ENCODE data around the gene CACNA2D1.
"Not testable (repeated sequence)": the region's sequence is repeated elsewhere in the genome, so short reads cannot be mapped to it uniquely, and the experiment has no call there.

Gene CACNA2D1

GRCh38 chr7:82404652-82405051, 38.9 kb downstream of the CACNA2D1 start:
- intact Hi-C loops (cut with DNase I), result no loop called here

GRCh38 chr7:82404094-82404493, 39.5 kb downstream of the CACNA2D1 start:
- intact Hi-C loops (cut with DNase I), result no loop called here
- no peak for DNase-seq

More at GRCh38 chr7:82404652-82405051, 38.9 kb downstream of the CACNA2D1 start:
- DNase-seq, result no peak

GRCh38 chr7:82397879-82398524, 45.6 kb downstream of the CACNA2D1 start:
- intact Hi-C loops (cut with DNase I), result no loop called here
- DNase-seq, result no peak

- intact Hi-C loops (cut with DNase I), result no loop called here
- no peak for DNase-seq
Observed at GRCh38 chr7:82396343-82396742, 47.2 kb downstream of the CACNA2D1 start.

- DNase-seq, result no peak
- intact Hi-C loops (cut with DNase I), result no loop called here
Observed at GRCh38 chr7:82395147-82395546, 48.4 kb downstream of the CACNA2D1 start.

GRCh38 chr7:82393840-82394220, 49.7 kb downstream of the CACNA2D1 start:
- intact Hi-C loops (cut with DNase I), result no loop called here
- no peak for DNase-seq

GRCh38 chr7:82393076-82393839, 50.3 kb downstream of the CACNA2D1 start:
- DNase-seq, result no peak
- intact Hi-C loops (cut with DNase I), result no loop called here

GRCh38 chr7:82390936-82391335, 52.6 kb downstream of the CACNA2D1 start:
- intact Hi-C loops (cut with DNase I), result no loop called here
- DNase-seq, result no peak

GRCh38 chr7:82389876-82390275, 53.7 kb downstream of the CACNA2D1 start:
- no peak for DNase-seq
- intact Hi-C loops (cut with DNase I), result no loop called here

GRCh38 chr7:82388138-82388537, 55.4 kb downstream of the CACNA2D1 start:
- DNase-seq, result no peak

GRCh38 chr7:82386571-82386970, 57.0 kb downstream of the CACNA2D1 start:
- intact Hi-C loops (cut with DNase I), result not testable (repeated sequence)

More at GRCh38 chr7:82388138-82388537, 55.4 kb downstream of the CACNA2D1 start:
- intact Hi-C loops (cut with DNase I), result no loop called here

GRCh38 chr7:82384779-82385178, 58.8 kb downstream of the CACNA2D1 start:
- intact Hi-C loops (cut with DNase I), result no loop called here
- no peak for DNase-seq

More at GRCh38 chr7:82386571-82386970, 57.0 kb downstream of the CACNA2D1 start:
- DNase-seq, result not testable (repeated sequence)

GRCh38 chr7:82384051-82384464, 59.5 kb downstream of the CACNA2D1 start:
- intact Hi-C loops (cut with DNase I), result no loop called here
- no peak for DNase-seq

GRCh38 chr7:82382276-82382675, 61.3 kb downstream of the CACNA2D1 start:
- DNase-seq, result no peak
- intact Hi-C loops (cut with DNase I), result no loop called here

- DNase-seq, result no peak
- intact Hi-C loops (cut with DNase I), result no loop called here
Observed at GRCh38 chr7:82376739-82377138, 66.8 kb downstream of the CACNA2D1 start.

GRCh38 chr7:82375713-82376112, 67.9 kb downstream of the CACNA2D1 start:
- intact Hi-C loops (cut with DNase I), result no loop called here
- DNase-seq, result no peak

GRCh38 chr7:82375129-82375528, 68.4 kb downstream of the CACNA2D1 start:
- intact Hi-C loops (cut with DNase I), result no loop called here
- DNase-seq, result no peak

GRCh38 chr7:82373926-82374635, 69.5 kb downstream of the CACNA2D1 start:
- DNase-seq, result no peak
- intact Hi-C loops (cut with DNase I), result no loop called here

GRCh38 chr7:82364671-82365070, 78.9 kb downstream of the CACNA2D1 start:
- intact Hi-C loops (cut with DNase I), result no loop called here
- DNase-seq, result no peak

GRCh38 chr7:82364048-82364447, 79.5 kb downstream of the CACNA2D1 start:
- DNase-seq, result no peak
- intact Hi-C loops (cut with DNase I), result no loop called here

Measured in head of caudate nucleus (tissue), 42 donors.